ENCODE results near the gene ACD. TPM values are rescaled to one million over a fixed set of nuclear protein-coding genes. Genes with fewer than 3 reads are reported as not detected.

Gene ACD
- total and polyA plus RNA-seq, 2 of the 4 experiments (the other 2 are of a cell fraction): 15.6 to 31.1 TPM

- intact Hi-C loops (cut with micrococcal nuclease) (no loop called here), in situ Hi-C loops (cut with MboI; ENCODE audit: low sequenced_read_pairs) (no loop called here), dilution Hi-C loops (cut with HindIII; ENCODE audit: low sequenced_read_pairs, unreplicated experiment) (no loop called here)
- Histone ChIP-seq H3K4me2 (ENCODE audit: low read depth, low read length) (no peak overlapping the region), H3K4ac (ENCODE audit: low read depth, low read length) (no peak overlapping the region), H3K56ac (ENCODE audit: extremely low read depth, insufficient read depth, low read length) (no peak overlapping the region), H2BK15ac (ENCODE audit: low read depth, low read length) (no peak overlapping the region), H3K36me3 (ENCODE audit: control insufficient read depth, insufficient read depth, low read length) (no peaks in the 10 kb centered on the region), H2AK9ac (replicated peaks; ENCODE audit: low read depth, low read length, poor library complexity) (no peak overlapping the region), H4K8ac (ENCODE audit: low read depth in 2 of 2, low read length in 2 of 2) (no peak overlapping the region), H4K91ac (ENCODE audit: insufficient read depth, low read depth, low read length) (no peak overlapping the region), H2AK5ac (ENCODE audit: low read depth, low read length) (no peak overlapping the region), H3K27ac (ENCODE audit: insufficient read depth, low read length) (no peak overlapping the region), H4K20me1 (ENCODE audit: insufficient read depth, low read length) (peaks cover 9% of the 10 kb centered on the region), H3K27me3 (ENCODE audit: control insufficient read depth, insufficient read depth, low read length) (peaks cover 79% of the 10 kb centered on the region), H3K9me1 (ENCODE audit: insufficient read depth, low read length) (no peaks in the 10 kb centered on the region), H3K14ac (replicated peaks; ENCODE audit: low read depth, low read length) (no peak overlapping the region), H3K23ac (ENCODE audit: low read depth, low read length) (no peak overlapping the region), H3K18ac (ENCODE audit: low read depth, low read length) (no peak overlapping the region), H2AFZ (replicated peaks; ENCODE audit: low read length, poor library complexity) (no peak overlapping the region), H2BK120ac (ENCODE audit: low read depth, low read length) (no peak overlapping the region), H4K5ac (ENCODE audit: low read depth, low read length) (no peak overlapping the region), H2BK5ac (ENCODE audit: low read depth, low read length, poor library complexity, severe bottlenecking) (no peak overlapping the region), H3K9me3 (ENCODE audit: control insufficient read depth, insufficient read depth, low read length) (no peaks in the 10 kb centered on the region), H3K79me1 (ENCODE audit: low read depth in 1 of 2, low read length in 2 of 2) (no peaks in the 10 kb centered on the region), H2BK20ac (ENCODE audit: low read depth, low read length) (no peak overlapping the region), H3K4me1 (ENCODE audit: control insufficient read depth, insufficient read depth, low read length) (no peaks in the 10 kb centered on the region; the same call in 1 of the 2 replicates), H3K4me3 (ENCODE audit: insufficient read depth, low read depth, low read length) (no peak overlapping the region), H3K9ac (ENCODE audit: low read depth, low read length) (no peak overlapping the region)
- ChIA-PET CTCF (interaction anchor here (0.6 kb wide), 1 partner anchor 101 kb away, joined by 3 read pairs; no protein-coding TSS in a partner anchor), POLR2A (ENCODE audit: unreplicated experiment) (no interaction called here)
- DNase-seq: no peak
- TF ChIP-seq ELK1 (IDR thresholded peaks at IDR 0.05; ENCODE audit: borderline replicate concordance, low read depth, low read length) (no peak), RCOR1 (IDR thresholded peaks at IDR 0.05; ENCODE audit: insufficient replicate concordance, low read length) (no peak), MXI1 (IDR thresholded peaks at IDR 0.05; ENCODE audit: borderline replicate concordance, low read depth, low read length) (no peak), USF2 (IDR thresholded peaks at IDR 0.05; ENCODE audit: low read depth, low read length) (no peak), CTCF (conservative IDR thresholded peaks at IDR 0.05; ENCODE audit: low read depth, low read length) (no peak), MAZ (IDR thresholded peaks at IDR 0.05; ENCODE audit: borderline replicate concordance, low read depth, low read length) (no peak), POLR2A (IDR thresholded peaks at IDR 0.05; ENCODE audit: low read depth, low read length) (no peak), FOS (IDR thresholded peaks at IDR 0.05; ENCODE audit: low read depth, low read length) (no peak), NFE2L2 (IDR thresholded peaks at IDR 0.05; ENCODE audit: low read depth, low read length) (no peak), CHD1 (IDR thresholded peaks at IDR 0.05; ENCODE audit: low read depth, low read length) (no peak), RAD21 (IDR thresholded peaks at IDR 0.05; ENCODE audit: low read length) (no peak), SMC3 (IDR thresholded peaks at IDR 0.05; ENCODE audit: low read depth, low read length) (no peak), CEBPB (IDR thresholded peaks at IDR 0.05; ENCODE audit: low read depth, low read length) (no peak), BHLHE40 (IDR thresholded peaks at IDR 0.05; ENCODE audit: low read depth, low read length) (no peak), MAFK (IDR thresholded peaks at IDR 0.05; ENCODE audit: low read depth, low read length) (no peak), RFX5 (IDR thresholded peaks at IDR 0.05; ENCODE audit: low read depth, low read length) (no peak)
- WGBS, 2 experiments (ENCODE audit: extremely low coverage in 2 of 2, insufficient read length in 1 of 2): no CpG with 5 or more reads among the region's 13 CpGs
- BruUV-seq (replicated peaks): no TSS peak
- ATAC-seq (ENCODE audit: low read depth): no peak
Observed at GRCh38 chr16:67647681-67648080, 12.4 kb downstream of the ACD start.

Data from IMR-90 (cell line).